ENCODE measurements around the gene LRRC61.

Gene LRRC61

DNA sequence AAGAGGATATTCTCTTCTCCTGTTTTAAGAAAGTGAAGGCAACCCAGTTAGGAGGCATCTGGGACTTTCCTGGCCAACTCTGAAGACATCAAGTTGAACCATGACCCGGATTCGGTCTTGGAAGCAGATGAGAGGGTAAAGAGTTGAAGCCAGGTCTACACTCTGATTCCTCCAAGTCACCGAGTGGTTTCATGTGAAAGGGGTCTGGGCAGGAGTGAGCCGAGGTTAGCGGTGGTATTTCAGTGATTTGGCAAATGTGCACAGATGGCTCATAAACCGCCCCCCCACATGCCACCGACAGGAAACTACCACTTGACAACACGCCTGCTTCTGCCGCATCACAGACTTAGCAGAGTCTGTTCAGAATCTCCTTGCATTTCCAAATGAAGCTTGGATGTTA lies 34.1 kb downstream of the LRRC61 start:
- POLR2A ChIA-PET, result no interaction called here
- Histone ChIP-seq H3K36me3 (ENCODE audit: control insufficient read depth in 2 of 2, insufficient read depth in 1 of 2, low read length in 2 of 2) (no peaks in the 10 kb centered on the region), H3K4me3 (ENCODE audit: low read depth, low read length) (no peak overlapping the region), H3K4me1 (ENCODE audit: control insufficient read depth, insufficient read depth, low read length) (no peaks in the 10 kb centered on the region), H3K27ac (ENCODE audit: extremely low read depth, low read depth, low read length) (no peak overlapping the region), H3K9me3 (ENCODE audit: control insufficient read depth, insufficient read depth, low read depth, low read length) (no peaks in the 10 kb centered on the region)
- CTCF ChIA-PET, result interaction anchor here (0.5 to 2.7 kb wide), 6 partner anchors 8 to 70 kb away, joined by 3 to 11 read pairs (median 4); no protein-coding TSS in a partner anchor
- TF ChIP-seq ZBTB8A (tag by site-specific recombination; IDR thresholded peaks at IDR 0.05) (no peak), ZNF76 (tag by site-specific recombination; IDR thresholded peaks at IDR 0.05; ENCODE audit: borderline replicate concordance, low read depth) (no peak), ZNF473 (tag by site-specific recombination; IDR thresholded peaks at IDR 0.05) (no peak), ZNF549 (tag by site-specific recombination; IDR thresholded peaks at IDR 0.05) (no peak), ZNF645 (tag by site-specific recombination; IDR thresholded peaks at IDR 0.05) (no peak), SP7 (tag by site-specific recombination; IDR thresholded peaks at IDR 0.05) (0 out of 2 replicates have a peak, but pooled peaks have one; percentile 29), BCL6B (tag by site-specific recombination; IDR thresholded peaks at IDR 0.05) (no peak), ZNF223 (tag by site-specific recombination; IDR thresholded peaks at IDR 0.05) (no peak), ZNF623 (tag by site-specific recombination; IDR thresholded peaks at IDR 0.05) (no peak), ZNF335 (tag by site-specific recombination; conservative IDR thresholded peaks at IDR 0.05) (peak; percentile 19; the same call in 1 of the 2 replicates), GLI2 (tag by site-specific recombination; IDR thresholded peaks at IDR 0.05; ENCODE audit: borderline replicate concordance, low read depth) (no peak), MYNN (tag by site-specific recombination; IDR thresholded peaks at IDR 0.05; ENCODE audit: borderline replicate concordance) (no peak), ZNF707 (tag by site-specific recombination; IDR thresholded peaks at IDR 0.05) (no peak), ZNF449 (tag by site-specific recombination; IDR thresholded peaks at IDR 0.05) (no peak), ZNF571 (tag by site-specific recombination; IDR thresholded peaks at IDR 0.05) (no peak), ZNF514 (tag by site-specific recombination; IDR thresholded peaks at IDR 0.05) (no peak), OSR2 (tag by site-specific recombination; IDR thresholded peaks at IDR 0.05) (peak; percentile 86), ZNF600 (tag by site-specific recombination; IDR thresholded peaks at IDR 0.05) (0 out of 2 replicates have a peak, but pooled peaks have one; percentile 13), PATZ1 (tag by site-specific recombination; IDR thresholded peaks at IDR 0.05) (no peak), ZNF558 (tag by site-specific recombination; IDR thresholded peaks at IDR 0.05) (no peak), ZNF138 (tag by site-specific recombination; IDR thresholded peaks at IDR 0.05; ENCODE audit: borderline replicate concordance) (no peak), ZNF670 (tag by site-specific recombination; IDR thresholded peaks at IDR 0.05; ENCODE audit: low read depth) (no peak), ZNF843 (tag by site-specific recombination; IDR thresholded peaks at IDR 0.05) (no peak), ZNF24 (tag by site-specific recombination; IDR thresholded peaks at IDR 0.05) (no peak), KLF17 (tag by site-specific recombination; IDR thresholded peaks at IDR 0.05) (no peak), ZBTB6 (tag by site-specific recombination; IDR thresholded peaks at IDR 0.05) (no peak), EGR2 (tag by site-specific recombination; IDR thresholded peaks at IDR 0.05; ENCODE audit: low read depth) (no peak)
- TF ChIP-seq, protein P1, sequence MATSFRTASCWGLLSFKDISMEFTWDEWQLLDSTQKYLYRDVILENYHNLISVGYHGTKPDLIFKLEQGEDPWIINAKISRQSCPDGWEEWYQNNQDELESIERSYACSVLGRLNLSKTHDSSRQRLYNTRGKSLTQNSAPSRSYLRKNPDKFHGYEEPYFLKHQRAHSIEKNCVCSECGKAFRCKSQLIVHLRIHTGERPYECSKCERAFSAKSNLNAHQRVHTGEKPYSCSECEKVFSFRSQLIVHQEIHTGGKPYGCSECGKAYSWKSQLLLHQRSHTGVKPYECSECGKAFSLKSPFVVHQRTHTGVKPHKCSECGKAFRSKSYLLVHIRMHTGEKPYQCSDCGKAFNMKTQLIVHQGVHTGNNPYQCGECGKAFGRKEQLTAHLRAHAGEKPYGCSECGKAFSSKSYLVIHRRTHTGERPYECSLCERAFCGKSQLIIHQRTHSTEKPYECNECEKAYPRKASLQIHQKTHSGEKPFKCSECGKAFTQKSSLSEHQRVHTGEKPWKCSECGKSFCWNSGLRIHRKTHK (tag by site-specific recombination; IDR thresholded peaks at IDR 0.05), result no peak
